Muscle of arm (tissue), 14 donors: Measurements from ENCODE around the gene ZBTB22. TPM values are rescaled to one million over a fixed set of nuclear protein-coding genes. Genes with fewer than 3 reads are reported as not detected.
"Not testable (repeated sequence)": the region's sequence is repeated elsewhere in the genome, so short reads cannot be mapped to it uniquely, and the experiment has no call there.

Source experiments
- DNase-seq: peaks from one replicate; pipeline ENCODE4 v3.0.0-alpha.2; 2013
- long read RNA-seq, 11 donors: transcript quantifications; one replicate each; lab custom pipeline, GENCODE V29; 2026
- polyA plus RNA-seq, 12 donors: library from polyadenylated mRNA; unstranded; fragments of 120-200 nt; gene quantifications; one replicate each; pipeline ENCODE4 v1.2.1, GENCODE V29; 2013; ENCODE audit not compliant: insufficient read length in 12 of 12

Gene ZBTB22, protein sequence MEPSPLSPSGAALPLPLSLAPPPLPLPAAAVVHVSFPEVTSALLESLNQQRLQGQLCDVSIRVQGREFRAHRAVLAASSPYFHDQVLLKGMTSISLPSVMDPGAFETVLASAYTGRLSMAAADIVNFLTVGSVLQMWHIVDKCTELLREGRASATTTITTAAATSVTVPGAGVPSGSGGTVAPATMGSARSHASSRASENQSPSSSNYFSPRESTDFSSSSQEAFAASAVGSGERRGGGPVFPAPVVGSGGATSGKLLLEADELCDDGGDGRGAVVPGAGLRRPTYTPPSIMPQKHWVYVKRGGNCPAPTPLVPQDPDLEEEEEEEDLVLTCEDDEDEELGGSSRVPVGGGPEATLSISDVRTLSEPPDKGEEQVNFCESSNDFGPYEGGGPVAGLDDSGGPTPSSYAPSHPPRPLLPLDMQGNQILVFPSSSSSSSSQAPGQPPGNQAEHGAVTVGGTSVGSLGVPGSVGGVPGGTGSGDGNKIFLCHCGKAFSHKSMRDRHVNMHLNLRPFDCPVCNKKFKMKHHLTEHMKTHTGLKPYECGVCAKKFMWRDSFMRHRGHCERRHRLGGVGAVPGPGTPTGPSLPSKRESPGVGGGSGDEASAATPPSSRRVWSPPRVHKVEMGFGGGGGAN
- 10 to 100 TPM in 11 of 12 donors, not detected in 1; 10.9 to 35.6 (median 14.3) TPM for polyA plus RNA-seq
- long read RNA-seq, donor 1, transcript ZBTB22-208 (2 exons, 2,651 nt) = major isoform, 6 of 6 reads
- long read RNA-seq, donor 1, partial matches to known transcripts = 0 of 6 reads
- long read RNA-seq, donor 1, other reads (novel, unspliced or antisense) = 0 of 6 reads
- long read RNA-seq, donor 2, transcript ZBTB22-208 (2 exons, 2,651 nt) = major isoform, 6 of 6 reads
- long read RNA-seq, donor 2, partial matches to known transcripts = 0 of 6 reads
- long read RNA-seq, donor 2, other reads (novel, unspliced or antisense) = 0 of 6 reads
- long read RNA-seq, donor 3, partial matches to known transcripts = 0 of 4 reads
- long read RNA-seq, donor 3, other reads (novel, unspliced or antisense) = 0 of 4 reads
- long read RNA-seq, donor 4, partial matches to known transcripts = 0 of 4 reads
- long read RNA-seq, donor 4, other reads (novel, unspliced or antisense) = 0 of 4 reads
- long read RNA-seq, donor 5, transcript ZBTB22-208 (2 exons, 2,651 nt) = major isoform, 8 of 8 reads
- long read RNA-seq, donor 5, partial matches to known transcripts = 0 of 8 reads
- long read RNA-seq, donor 5, other reads (novel, unspliced or antisense) = 0 of 8 reads
- long read RNA-seq, donor 6, partial matches to known transcripts = 0 of 3 reads
- long read RNA-seq, donor 6, other reads (novel, unspliced or antisense) = 0 of 3 reads
- long read RNA-seq, donor 7, partial matches to known transcripts = 0 of 3 reads
- long read RNA-seq, donor 7, other reads (novel, unspliced or antisense) = 0 of 3 reads
- long read RNA-seq, donor 8, transcript ZBTB22-208 (2 exons, 2,651 nt) = major isoform, 9 of 9 reads
- long read RNA-seq, donor 8, partial matches to known transcripts = 0 of 9 reads
- long read RNA-seq, donor 8, other reads (novel, unspliced or antisense) = 0 of 9 reads
- long read RNA-seq, donor 9, partial matches to known transcripts = 0 of 2 reads
- long read RNA-seq, donor 9, other reads (novel, unspliced or antisense) = 0 of 2 reads
- long read RNA-seq, donor 10, partial matches to known transcripts = 0 of 4 reads
- long read RNA-seq, donor 10, other reads (novel, unspliced or antisense) = 0 of 4 reads
- long read RNA-seq, donor 11, transcript ZBTB22-208 (2 exons, 2,651 nt) = major isoform, 7 of 16 reads
- long read RNA-seq, donor 11, partial matches to known transcripts = 9 of 16 reads
- long read RNA-seq, donor 11, other reads (novel, unspliced or antisense) = 0 of 16 reads

DNA sequence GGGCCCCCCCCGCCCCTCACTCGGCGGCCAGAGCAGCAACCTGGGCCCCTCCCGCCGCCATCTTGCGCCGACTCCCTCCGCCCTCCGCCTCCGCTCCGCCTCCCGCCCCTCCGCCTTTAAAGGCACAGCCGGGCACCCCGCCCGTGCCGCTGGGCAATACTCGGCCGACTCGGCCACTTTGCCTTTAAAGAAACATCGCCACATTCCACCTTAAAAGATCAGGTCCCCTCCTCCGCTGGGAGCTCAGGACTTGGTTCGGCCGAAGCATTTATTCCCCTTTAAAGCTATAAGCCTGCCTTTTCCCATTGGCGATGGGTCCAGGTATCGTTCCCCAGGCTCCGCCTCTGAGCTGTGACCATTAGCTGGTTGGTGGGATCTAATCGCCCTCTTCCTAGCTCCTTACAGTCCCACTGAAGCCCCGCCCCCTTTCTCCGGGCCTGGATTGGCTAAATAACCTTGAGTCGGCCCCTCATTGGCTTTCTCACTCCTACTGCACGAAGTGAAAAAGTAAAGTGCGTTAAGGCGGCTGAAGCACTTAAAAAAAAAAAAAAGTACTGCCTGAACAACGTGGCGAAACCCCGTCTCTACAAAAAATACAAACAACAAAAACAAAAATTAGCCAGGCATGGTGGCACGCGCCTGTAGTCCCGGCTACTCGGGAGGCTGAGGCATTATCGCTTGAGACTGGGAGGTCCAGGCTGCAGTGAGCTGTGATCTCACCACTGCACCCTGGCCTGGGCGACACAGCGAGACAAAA is at the start of gene ZBTB22:
TSS of gene ZBTB22 (minus strand) at position 76 of the 757 bp plus-strand sequence. CDS start 828 bp downstream, outside the sequence.
- DNase-seq = peak; percentile 98

DNA sequence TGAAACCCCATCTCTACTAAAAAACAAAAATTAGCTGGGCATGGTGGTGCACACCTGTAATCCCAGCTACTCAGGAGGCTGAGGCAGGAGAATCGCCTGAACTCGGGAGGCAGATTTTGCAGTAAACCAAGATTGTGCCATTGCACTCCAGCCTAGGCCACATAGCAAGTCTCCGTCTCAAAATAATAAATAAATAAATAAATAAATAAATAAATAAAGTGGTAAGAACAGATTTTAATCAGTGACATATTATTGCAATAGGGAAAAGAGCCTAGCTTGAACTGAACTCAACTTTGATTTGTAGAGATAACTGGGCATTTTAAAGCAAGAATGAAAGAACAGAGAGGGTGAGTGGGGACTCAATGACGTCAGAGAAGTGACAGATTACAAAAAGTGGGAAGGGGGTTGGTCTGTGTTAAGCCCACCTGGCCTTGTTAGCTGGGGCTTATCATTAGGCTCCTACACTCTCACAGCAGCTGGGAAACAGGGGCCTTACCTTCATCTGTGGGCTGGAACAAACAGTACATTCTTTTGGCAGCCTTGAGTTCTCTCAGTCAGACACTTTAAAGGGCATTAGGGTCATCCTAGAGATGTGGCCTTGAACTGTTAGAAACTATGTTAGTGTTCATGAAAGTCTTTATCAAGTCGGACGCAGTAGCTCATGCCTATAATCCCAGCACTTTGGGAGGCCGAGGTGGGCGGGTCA is 49.6 kb upstream of the ZBTB22 start:
- DNase-seq = no peak

DNA sequence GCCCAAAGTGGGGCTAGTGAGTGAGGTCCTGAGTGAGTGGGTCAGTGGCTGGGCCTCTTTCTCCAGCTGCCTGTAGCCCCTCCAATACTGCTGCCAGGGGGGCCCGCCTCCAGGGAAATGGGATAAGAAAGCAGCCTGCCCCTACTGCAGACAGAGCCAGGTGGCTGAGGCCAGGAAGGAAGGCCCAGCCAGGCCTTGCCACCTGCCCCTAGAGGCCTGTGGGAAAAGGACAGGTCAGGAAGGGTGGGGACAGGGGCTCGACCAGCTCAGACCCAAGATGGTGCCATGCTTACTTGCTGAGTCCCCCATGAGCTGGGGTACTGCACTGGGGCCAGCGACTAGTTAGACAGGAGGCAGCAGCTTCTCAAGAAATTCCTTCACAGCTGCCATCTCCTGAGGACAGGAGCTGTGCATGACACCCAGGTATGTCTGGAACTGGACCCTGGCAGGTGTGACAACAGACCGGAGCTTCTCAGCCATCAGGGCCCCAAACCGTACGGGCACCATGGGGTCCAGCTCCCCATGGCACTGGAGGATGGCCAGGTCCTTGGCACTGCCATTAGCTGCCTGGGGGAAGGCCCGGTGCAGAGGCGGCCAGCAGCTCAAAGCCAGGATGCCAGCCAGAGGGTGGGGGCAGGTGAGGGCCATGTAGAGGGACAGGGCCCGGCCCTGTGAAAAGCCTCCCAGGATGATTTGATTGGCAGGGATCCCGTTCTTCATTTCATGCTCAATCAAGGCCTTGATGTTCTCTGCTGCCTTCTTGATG is 47.8 kb upstream of the ZBTB22 start:
- not testable (repeated sequence) for DNase-seq

DNA sequence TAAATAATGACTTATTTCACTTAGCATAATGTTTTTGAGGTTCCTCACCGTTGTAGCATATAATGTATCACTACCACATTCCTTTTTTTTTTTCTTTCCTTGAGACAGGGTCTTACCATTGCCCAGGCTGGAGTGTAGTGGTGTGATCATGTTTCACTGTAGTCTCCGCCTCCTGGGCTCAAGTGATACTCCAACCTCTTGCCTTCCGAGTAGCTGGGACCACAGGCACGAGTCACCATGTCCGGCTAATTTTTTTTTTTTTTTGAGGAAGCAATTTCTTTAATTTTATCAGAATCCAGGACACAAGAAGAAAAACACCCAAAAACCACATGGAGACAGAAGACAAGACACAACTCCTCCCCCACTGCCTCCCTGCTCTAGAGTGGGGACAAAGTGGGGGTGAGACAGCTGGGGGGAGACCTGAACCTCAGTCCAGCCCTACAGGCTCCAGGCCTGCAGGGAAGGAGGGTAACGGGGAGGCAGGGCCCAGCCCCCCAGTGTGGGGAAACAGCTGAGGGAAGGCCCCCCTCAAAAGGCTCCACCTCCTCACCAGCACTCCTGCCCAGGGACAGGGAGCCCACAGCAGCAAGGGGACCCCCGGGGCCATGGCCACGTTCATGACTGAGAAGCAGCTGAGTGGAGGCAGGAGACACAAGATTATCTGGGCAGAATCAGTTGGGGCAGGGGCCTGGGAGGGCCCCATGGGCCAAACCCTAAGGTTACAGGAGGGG is 47.1 kb upstream of the ZBTB22 start:
- not testable (repeated sequence) for DNase-seq

DNA sequence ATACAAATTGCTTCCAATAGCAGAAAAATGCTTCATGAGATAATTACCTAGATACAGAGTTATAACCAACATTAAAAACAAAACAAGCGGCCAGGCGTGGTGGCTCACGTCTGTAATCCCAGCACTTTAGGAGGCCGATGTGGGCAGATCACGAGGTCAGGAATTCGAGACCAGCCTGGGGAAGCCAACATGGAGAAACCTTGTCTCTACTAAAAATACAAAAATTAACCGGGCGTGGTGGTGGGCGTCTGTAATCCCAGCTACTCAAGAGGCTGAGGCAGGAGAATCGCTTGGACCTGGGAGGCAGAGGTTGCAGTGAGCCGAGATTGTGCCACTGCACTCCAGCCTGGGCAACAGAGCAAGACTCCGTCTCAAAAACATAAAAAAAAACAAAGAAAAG is 45.9 kb upstream of the ZBTB22 start:
- DNase-seq = not testable (repeated sequence)

DNA sequence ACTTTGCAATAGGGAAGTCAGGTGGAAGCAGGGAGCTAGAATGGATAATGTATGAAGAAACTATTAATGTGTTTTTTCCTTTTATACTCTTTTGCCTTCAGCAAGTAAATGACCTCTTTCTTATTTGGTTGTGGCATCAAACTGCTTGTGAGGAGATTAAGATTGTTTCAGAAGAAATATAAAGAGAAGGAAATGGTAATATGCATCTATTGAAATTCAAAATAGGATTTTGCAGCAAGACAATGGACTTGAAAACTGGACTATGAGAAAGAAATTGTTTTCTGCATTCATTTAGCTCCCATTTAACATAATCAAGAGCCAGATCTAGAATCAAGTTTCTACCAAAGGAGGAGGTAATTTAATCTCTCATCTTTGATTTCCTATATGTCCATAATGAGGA is 41.8 kb upstream of the ZBTB22 start:
- DNase-seq = no peak

DNA sequence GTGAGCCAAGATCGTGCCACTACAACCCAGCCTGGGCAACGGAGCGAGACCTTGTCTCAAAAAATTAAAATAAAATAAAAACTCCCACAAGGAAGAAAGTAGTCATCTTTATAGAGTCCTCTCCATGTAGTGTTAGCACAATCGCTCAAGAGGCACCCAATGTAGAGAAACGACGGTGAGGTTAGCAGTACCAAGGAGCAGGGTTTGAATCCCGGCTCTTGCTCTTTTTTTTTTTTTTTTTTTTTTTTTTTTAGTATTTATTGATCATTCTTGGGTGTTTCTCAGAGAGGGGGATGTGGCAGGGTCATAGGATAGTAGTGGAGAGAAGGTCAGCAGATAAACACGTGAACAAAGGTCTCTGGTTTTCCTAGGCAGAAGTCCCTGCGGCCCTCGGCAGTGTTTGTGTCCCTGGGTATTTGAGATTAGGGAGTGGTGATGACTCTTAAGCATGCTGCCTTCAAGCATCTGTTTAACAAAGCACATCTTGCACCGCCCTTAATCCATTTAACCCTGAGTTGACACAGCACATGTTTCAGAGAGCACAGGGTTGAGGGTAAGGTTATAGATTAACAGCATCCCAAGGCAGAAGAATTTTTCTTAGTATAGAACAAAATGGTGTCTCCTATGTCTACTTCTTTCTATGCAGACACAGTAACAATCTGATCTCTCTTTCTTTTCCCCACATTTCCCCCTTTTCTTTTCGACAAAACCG is 39.8 kb upstream of the ZBTB22 start:
- DNase-seq = not testable (repeated sequence)

DNA sequence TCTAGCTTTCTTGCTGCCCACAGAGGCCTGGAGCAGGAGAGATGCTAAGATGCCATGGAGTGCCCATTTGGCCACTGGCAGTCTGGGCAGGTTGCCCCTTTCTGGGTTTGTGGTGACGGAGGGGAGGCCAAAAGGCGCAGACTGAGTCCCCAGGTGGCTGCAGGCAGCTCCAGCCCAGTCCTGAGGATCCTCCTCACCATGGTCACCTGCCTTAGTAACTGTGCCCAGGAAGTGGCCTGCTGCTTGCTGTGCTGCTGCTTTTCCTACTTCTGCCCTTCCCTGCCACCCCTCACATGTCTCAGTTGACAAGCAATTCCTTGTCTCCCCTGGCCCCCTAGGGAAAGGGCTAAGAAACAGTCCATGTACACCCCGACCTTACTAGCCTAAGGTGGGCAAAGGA is 38.8 kb upstream of the ZBTB22 start:
- DNase-seq = no peak

DNA sequence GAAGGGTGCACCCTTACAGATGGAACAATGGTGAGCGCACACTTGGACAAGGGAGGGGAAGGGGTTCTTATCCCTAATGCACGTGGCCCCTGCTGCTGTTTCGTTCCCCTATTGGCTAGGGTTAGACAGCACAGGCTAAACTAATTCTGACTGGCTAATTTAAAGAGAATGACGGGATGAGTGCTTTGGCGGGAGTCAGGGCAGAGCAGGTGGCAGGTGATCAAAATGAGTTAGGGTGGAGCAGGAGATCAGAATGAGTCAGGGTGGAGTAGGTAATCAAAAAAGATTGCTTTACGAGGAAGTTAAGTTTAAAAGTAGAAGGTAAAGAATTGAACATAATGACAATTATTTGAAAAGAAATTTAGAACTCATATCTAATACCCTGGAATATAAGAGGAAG is 38.3 kb upstream of the ZBTB22 start:
- DNase-seq = not testable (repeated sequence)

DNA sequence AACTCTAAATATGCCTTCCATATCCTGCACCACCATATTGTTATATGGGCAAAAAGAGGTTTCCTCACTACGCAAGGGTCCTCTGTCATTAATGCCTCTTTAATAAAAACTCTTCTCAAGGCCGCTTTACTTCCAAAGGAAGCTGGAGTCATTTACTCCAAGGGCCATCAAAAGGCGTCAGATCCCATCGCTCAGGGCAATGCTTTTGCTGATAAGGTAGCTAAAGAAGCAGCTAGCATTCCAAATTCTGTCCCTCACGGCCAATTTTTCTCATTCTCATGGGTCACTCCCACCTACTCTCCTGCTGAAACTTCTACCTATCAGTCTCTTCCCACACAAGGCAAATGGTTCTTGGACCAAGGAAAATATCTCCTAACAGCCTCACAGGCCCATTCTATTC is 30.3 kb upstream of the ZBTB22 start:
- no peak for DNase-seq

DNA sequence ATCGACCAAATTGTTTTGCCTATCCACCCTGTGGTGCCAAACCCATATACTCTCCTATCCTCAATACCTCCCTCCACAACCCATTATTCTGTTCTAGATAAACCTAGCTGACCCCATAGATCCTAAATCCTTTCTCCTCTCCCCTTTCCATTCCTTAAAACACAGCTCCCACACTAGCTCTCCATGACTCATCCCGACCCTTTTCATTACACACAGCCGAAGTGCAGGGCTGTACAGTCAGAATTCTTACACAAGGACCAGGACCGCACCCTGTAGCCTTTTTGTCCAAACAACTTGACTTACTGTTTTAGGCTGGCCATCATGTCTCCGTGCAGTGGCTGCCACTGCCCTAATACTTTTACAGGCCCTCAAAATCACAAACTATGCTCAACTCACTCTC is 29.4 kb upstream of the ZBTB22 start:
- DNase-seq = not testable (repeated sequence)

DNA sequence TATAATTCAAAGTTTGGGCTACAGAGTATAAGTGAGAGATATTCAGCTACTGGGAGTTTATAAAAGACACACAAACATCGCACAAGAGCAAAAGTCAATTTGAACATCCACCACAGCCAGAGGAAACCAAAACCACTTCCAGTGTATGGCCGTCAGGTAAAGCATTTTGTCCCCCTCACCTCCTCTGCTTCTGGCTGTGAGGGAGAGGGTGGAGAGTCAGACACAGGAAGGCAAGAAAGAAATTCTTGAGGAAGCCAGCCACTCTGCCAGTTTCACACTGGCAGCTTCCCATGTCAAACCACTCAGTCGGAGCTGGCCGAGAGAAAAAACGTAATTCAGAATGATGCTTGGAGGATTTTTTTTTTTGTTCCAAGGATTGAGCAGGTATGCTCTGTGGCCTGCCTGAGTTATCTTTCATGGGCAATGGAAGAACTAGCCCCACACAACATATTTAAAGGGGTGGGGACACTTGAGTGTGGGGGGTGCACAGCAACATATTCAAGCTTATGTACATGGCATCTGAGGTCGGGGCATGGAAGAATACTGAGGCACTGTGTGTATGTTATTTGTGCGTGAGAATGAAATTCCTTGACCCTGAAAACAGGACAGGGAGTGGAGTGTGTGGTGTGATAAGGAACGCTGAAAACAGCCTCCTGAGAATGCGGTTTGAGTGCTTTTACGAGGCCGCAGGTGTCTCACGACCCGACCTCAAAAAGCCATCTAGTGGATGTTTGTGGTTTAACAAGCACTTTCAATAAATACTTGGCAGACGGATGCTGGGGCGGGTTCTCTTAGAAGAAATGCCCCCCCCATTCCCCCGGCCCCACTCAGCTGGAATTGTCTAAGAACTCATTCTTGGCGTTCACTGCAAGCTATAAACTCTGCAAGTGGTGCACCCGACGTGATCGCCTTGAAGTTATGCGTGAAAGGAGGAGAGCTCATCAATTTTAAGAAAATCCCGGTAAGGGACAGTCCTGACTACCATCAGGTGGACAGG is 27.5 kb upstream of the ZBTB22 start:
- peak; percentile 75 for DNase-seq

DNA sequence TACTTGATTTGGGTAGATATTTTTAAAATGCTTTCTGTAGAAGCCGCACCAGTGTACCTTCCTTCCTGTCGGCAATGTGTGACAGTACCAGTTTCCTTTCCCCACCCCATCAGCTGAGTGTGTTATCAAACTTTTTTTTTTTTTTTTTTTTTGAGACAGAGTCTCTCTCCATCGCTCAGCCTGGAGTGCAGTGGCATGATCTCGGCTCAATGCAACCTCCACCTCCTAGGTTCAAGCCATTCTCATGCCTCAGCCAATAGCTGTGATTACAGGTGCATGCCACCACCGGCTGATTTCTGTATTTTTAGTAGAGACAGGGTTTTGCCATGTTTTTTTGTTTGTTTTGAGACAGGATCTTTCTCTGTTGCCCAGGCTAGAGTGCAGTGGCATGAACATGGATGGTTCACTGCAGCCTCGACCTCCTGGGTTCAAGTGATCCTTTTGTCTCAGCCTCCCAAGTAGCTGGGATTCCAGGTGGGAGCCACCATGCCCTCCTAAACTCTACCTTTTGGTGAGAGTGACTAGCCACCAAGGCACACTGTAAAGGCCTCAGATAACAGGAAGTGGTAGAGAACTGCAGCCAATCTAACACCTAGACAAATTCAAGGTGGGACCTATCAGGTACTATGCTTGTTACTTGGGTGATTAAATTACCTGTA is 26.5 kb upstream of the ZBTB22 start:
- no peak for DNase-seq

DNA sequence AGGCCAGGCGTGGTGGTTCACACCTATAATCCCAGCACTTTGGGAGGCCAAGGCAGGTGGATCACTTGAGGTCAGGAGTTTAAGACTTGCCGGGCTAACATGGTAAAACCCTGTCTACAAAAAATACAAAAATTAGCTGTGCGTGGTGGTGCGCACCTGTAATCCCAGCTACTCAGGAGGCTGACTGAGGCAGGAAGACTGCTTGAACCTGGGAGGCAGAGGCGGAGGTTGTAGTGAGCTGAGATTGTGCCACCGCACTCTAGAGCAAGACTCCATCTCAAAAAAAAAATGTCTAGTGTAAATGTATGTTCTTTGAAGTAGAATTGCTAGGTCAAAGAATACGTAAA is 26.0 kb upstream of the ZBTB22 start:
- not testable (repeated sequence) for DNase-seq

DNA sequence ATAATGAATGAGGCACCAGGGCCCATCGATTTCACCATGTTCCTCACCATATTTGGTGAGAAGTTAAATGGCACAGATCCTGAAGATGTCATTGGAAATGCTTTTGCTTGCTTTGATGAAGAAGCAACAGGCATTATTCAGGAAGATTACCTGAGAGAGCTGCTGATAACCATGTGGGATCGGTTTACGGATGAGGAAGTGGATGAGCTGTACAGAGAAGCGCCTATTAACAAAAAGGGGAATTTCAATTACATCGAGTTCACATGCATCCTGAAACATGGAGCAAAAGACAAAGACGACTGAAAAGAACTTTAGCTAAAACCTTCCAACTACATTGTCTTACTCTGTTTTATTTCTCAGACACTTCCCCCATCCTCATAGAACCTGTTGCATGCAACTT is 21.6 kb upstream of the ZBTB22 start:
- DNase-seq = no peak
